ENCODE data around the gene DYNLT5. TPM values are rescaled to one million over a fixed set of nuclear protein-coding genes. Genes with fewer than 3 reads are reported as not detected.
"Not testable (repeated sequence)": the region's sequence is repeated elsewhere in the genome, so short reads cannot be mapped to it uniquely, and the experiment has no call there.

DYNLT5 gene
- total RNA-seq, 1 donor from 2014 or later, result 1.6 TPM

DNA sequence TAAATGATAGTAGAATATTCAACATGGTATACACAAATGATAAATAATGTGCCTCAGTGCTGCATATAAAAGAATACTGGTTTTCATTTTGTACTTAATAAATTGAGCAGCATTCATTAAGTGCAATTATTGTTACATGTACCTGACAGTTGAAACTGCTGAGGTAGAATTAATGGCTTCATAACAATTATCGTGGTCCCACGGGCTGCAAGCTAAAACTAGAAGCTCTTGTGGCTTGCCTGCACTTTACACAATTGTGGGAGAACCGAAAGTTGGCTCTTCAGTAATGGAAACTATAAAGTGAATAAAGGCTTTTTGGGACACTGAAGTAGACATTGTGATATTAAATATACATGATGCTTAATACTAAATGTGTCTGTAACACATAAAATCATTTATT is 25.6 kb downstream of the DYNLT5 start:
- ATAC-seq (no peak), DNase-seq (ENCODE audit: missing footprints) (no peak)
- intact Hi-C loops (cut with DNase I), result no loop called here

DNA sequence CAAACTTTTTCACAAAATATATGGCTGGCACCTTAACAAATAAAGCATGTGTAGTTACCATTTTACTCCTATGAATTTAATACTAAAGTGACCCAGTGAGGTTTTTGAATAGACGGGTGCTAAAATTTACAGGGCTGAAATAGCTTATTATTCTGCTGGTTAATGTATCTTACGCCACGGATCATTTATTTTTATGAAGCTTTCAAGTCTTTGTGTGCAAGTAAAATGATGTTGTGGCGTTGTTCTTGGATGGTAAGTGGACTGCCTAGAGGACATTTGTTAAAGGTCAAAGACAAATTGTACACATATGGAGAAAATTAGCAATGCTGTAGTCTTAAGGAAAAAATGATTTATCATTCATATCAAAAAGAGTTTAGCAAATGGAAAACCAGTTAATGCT is 26.0 kb downstream of the DYNLT5 start:
- ATAC-seq, result no peak
- DNase-seq (ENCODE audit: missing footprints), result no peak
- intact Hi-C loops (cut with DNase I), result no loop called here

- ATAC-seq (no peak), DNase-seq (ENCODE audit: missing footprints) (no peak)
- intact Hi-C loops (cut with DNase I), result no loop called here
These were observed 26.7 kb downstream of the DYNLT5 start for GRCh38 chr1:66778969-66779368.

GRCh38 chr1:66779475-66780078 is 27.3 kb downstream of the DYNLT5 start:
- no peak for ATAC-seq
- intact Hi-C loops (cut with DNase I), result no loop called here
- no peak for DNase-seq (ENCODE audit: missing footprints)

- not testable (repeated sequence) for ATAC-seq
These were observed 33.5 kb downstream of the DYNLT5 start for GRCh38 chr1:66785800-66786199.

GRCh38 chr1:66787641-66788040 is 35.4 kb downstream of the DYNLT5 start:
- intact Hi-C loops (cut with DNase I), result no loop called here
- DNase-seq (ENCODE audit: missing footprints), result no peak
- ATAC-seq, result no peak

More at GRCh38 chr1:66785800-66786199, 33.5 kb downstream of the DYNLT5 start:
- DNase-seq (ENCODE audit: missing footprints); intact Hi-C loops (cut with DNase I): not testable (repeated sequence)

GRCh38 chr1:66788231-66788939 is 36.1 kb downstream of the DYNLT5 start:
- ATAC-seq, result no peak
- intact Hi-C loops (cut with DNase I), result no loop called here
- DNase-seq (ENCODE audit: missing footprints), result no peak

- ATAC-seq (no peak), DNase-seq (ENCODE audit: missing footprints) (no peak)
- intact Hi-C loops (cut with DNase I), result no loop called here
These were observed 39.7 kb downstream of the DYNLT5 start for GRCh38 chr1:66791621-66792610.

GRCh38 chr1:66795839-66796238 is 43.6 kb downstream of the DYNLT5 start:
- ATAC-seq; DNase-seq (ENCODE audit: missing footprints); intact Hi-C loops (cut with DNase I): not testable (repeated sequence)

GRCh38 chr1:66809245-66809644 is 57.0 kb downstream of the DYNLT5 start:
- intact Hi-C loops (cut with DNase I), result no loop called here
- DNase-seq (ENCODE audit: missing footprints) (no peak), ATAC-seq (no peak)

DNA sequence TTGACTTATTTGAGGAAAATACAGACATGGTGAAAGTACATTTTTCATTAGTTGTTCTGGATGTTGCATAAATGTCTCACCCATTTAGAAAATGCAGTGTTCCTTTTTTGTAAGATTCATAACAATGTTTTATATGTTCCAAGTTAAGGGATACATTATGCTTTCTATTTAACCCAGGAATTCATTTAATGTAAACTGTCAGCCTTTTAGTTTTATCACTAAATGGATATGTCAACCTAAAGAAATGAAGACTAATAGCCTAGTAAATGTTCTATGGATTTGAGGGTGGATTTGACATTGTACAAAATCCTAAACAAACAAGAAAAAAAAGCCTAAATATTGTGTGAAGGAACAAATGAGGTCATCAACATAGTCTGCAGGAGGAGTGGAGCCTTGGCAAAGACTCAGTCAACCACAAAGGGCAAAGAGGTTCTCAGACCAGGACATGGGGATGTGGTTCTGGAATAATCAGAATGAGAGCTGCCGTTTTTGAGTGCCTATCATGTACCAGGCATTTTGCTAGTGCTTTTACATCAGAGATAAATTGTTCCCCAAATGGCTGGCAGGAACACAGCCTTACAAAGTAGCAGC is 57.6 kb downstream of the DYNLT5 start:
- intact Hi-C loops (cut with DNase I), result no loop called here
- DNase-seq (ENCODE audit: missing footprints) (no peak), ATAC-seq (no peak)

DNA sequence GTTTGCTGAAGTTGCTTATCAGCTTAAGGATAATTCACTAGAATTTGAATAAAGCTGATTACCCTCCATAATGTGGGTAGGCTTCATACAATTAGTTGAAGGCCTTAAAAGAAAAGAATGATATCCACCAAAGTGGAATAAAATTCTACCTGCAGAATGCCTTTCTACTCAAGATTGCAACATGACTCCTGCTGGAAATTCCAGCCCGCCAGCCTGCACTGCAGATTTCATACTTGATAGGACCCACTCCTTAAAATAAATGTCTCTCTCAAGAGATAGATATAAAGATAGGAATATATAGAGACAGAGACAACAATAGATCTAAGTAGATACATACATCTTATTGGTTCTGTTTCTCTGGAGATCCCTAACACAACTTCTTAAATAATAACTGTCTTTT is 72.5 kb downstream of the DYNLT5 start:
- intact Hi-C loops (cut with DNase I), result no loop called here
- ATAC-seq (no peak), DNase-seq (ENCODE audit: missing footprints) (no peak)

Other genes with a start within 250 kb of the DYNLT5 start
- 3.5 TPM for gene SGIP1, start 218.3 kb upstream of the DYNLT5 start, total RNA-seq
- gene INSL5, start 48.8 kb downstream of the DYNLT5 start, total RNA-seq, result not detected
- 14.3 TPM for gene DNAI4, start 172.4 kb downstream of the DYNLT5 start, total RNA-seq
- 18.4 TPM for gene MIER1, start 172.5 kb downstream of the DYNLT5 start, total RNA-seq

Data from Right ventricle myocardium inferior (tissue), 1 donor.